Ovary (tissue), 3 donors: ENCODE data around the gene MPHOSPH9.

ENCODE experiments used
- EP300 ChIP-seq: sonication (generic); formaldehyde crosslinking; IDR thresholded peaks from one replicate; pipeline ENCODE4 v1.6.1; 2017; ENCODE audit warnings: antibody characterized with exemption
- POLR2A ChIP-seq: fragments of 450-650 bp; IDR thresholded peaks from one replicate; pipeline ENCODE4 v1.6.1; 2017; ENCODE audit warnings: antibody characterized with exemption, mild to moderate bottlenecking, moderate library complexity
- TF ChIP-seq, protein P1 (sequence below), 3 donors: fragments of 450-650 bp in 2 of 3; fragments of 200-600 bp in 1 of 3; IDR thresholded peaks; one replicate each; pipeline versions ENCODE4 v1.5.1 to v1.8.0; 2016 to 2022; ENCODE audit warnings: antibody characterized with exemption in 3 of 3, mild to moderate bottlenecking in 1 of 3
- donor health status: DM: no; HTN: no; CAD: no.

DNA sequence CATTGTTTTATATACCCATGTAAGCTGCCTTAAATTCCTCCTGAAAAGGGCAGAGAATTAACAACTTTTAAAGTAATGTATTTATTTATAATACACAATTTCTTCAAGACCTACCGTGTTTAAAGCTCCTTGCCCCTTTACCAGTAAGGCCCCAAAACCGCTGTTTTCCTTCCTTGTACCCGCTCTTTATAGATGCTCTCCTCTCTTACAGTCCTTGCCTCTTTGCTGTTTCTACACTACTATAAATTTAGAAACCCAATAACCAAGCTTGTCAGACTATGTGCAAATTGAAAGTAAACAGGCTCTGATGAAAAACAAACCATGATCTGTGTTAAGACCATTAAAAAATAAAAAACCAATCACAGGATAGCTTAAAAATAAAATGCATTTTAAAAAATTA lies 3.9 kb downstream of the MPHOSPH9 start:
- TF ChIP-seq, protein P1, sequence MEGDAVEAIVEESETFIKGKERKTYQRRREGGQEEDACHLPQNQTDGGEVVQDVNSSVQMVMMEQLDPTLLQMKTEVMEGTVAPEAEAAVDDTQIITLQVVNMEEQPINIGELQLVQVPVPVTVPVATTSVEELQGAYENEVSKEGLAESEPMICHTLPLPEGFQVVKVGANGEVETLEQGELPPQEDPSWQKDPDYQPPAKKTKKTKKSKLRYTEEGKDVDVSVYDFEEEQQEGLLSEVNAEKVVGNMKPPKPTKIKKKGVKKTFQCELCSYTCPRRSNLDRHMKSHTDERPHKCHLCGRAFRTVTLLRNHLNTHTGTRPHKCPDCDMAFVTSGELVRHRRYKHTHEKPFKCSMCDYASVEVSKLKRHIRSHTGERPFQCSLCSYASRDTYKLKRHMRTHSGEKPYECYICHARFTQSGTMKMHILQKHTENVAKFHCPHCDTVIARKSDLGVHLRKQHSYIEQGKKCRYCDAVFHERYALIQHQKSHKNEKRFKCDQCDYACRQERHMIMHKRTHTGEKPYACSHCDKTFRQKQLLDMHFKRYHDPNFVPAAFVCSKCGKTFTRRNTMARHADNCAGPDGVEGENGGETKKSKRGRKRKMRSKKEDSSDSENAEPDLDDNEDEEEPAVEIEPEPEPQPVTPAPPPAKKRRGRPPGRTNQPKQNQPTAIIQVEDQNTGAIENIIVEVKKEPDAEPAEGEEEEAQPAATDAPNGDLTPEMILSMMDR (IDR thresholded peaks at IDR 0.05): no peak
- TF ChIP-seq POLR2A (no peak), EP300 (no peak)
